Keratinocyte (primary cell): ENCODE results near the gene FRS2.

ENCODE experiments used
- CTCF ChIP-seq, 3 experiments: IDR thresholded peaks in 1 of 3; conservative IDR thresholded peaks in 1 of 3; optimal IDR thresholded peaks in 1 of 3; 2 replicates in 2 of 3; 3 replicates in 1 of 3; pipeline versions ENCODE3 to v1.5.1; 2011; ENCODE audit warnings: low read length in 3 of 3, mild to moderate bottlenecking in 3 of 3, moderate library complexity in 2 of 3, control low read depth in 1 of 3, inconsistent platforms in 1 of 3; ENCODE audit not compliant: insufficient read depth in 2 of 3; ENCODE audit errors: extremely low read depth in 1 of 3
- EZH2 ChIP-seq: IDR thresholded peaks from one replicate; pipeline ENCODE4 v1.6.1; 2012; ENCODE audit warnings: inconsistent platforms, mild to moderate bottlenecking, low read length, moderate library complexity

DNA sequence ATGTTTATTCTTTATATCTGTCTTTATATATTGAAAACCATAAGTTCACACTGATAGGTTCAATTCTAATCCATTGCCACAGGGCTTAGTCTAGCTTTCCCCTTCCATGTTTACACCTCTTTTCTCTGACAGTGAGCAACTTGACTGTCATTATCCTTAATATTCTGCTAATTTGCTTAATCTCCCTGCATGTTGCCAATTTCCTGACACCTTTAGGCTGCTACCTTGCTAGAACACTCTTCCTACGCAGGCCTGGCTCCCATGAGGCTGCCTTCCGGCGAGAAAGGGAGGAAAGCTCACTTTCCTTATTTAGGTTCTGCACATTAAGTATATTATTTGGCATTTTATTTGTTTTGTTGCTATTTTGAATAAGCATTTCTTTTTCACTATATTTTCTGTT lies 12.8 kb upstream of the FRS2 start:
- no peak for TF ChIP-seq CTCF (optimal IDR thresholded peaks at IDR 0.05 in 1 of 3, IDR thresholded peaks at IDR 0.05 in 1 of 3, conservative IDR thresholded peaks at IDR 0.05 in 1 of 3; ENCODE audit: extremely low read depth in 1 of 3, insufficient read depth in 2 of 3, low read length in 3 of 3)
- TF ChIP-seq EZH2, result no peak
